Dermis blood vessel endothelial cell (primary cell): ENCODE data around the gene BAZ2A. TPM values are rescaled to one million over a fixed set of nuclear protein-coding genes. Genes with fewer than 3 reads are reported as not detected.

Source experiments
- DNase-seq: peaks from one replicate; pipeline ENCODE4 v3.0.0; 2010
- total RNA-seq: library from RNA; depleted of rRNA; stranded (reverse); fragments of >200 nt; gene quantifications from 2 replicates; pipeline ENCODE4 v1.2.3, GENCODE V29; 2014

Gene BAZ2A
- total RNA-seq, 1 donor from 2014 or later: 23.5 TPM

GRCh38 chr12:56634837-56635791 is 5.0 kb upstream of the BAZ2A start:
- peak; percentile 74 for DNase-seq

GRCh38 chr12:56634242-56634836 is 4.2 kb upstream of the BAZ2A start:
- DNase-seq: peak; percentile 29

GRCh38 chr12:56633468-56634241 is 3.5 kb upstream of the BAZ2A start:
- DNase-seq: no peak

GRCh38 chr12:56632701-56633467 is 2.8 kb upstream of the BAZ2A start:
- DNase-seq: peak; percentile 13

- peak; percentile 57 for DNase-seq
Measured at GRCh38 chr12:56631790-56632700, 1.9 kb upstream of the BAZ2A start.

GRCh38 chr12:56629459-56630179 is 507 bp downstream of the BAZ2A start:
- DNase-seq: peak; percentile 24

GRCh38 chr12:56628671-56629458 is 1.3 kb downstream of the BAZ2A start:
- DNase-seq: peak; percentile 75

GRCh38 chr12:56626701-56627100 is 3.4 kb downstream of the BAZ2A start:
- DNase-seq: no peak

- no peak for DNase-seq
Measured at GRCh38 chr12:56622535-56622934, 7.6 kb downstream of the BAZ2A start.

- no peak for DNase-seq
Measured at GRCh38 chr12:56616925-56617324, 13.2 kb downstream of the BAZ2A start.

- DNase-seq: no peak
Measured at GRCh38 chr12:56616244-56616643, 13.9 kb downstream of the BAZ2A start.

GRCh38 chr12:56614627-56615026 is 15.5 kb downstream of the BAZ2A start:
- DNase-seq: no peak

- no peak for DNase-seq
Measured at GRCh38 chr12:56604355-56604754, 25.8 kb downstream of the BAZ2A start.

- DNase-seq: no peak
Measured at GRCh38 chr12:56602239-56602638, 27.9 kb downstream of the BAZ2A start.

- DNase-seq: peak; percentile 57
Measured at GRCh38 chr12:56601503-56601902, 28.6 kb downstream of the BAZ2A start.

- DNase-seq: no peak
Measured at GRCh38 chr12:56600753-56601152, 29.4 kb downstream of the BAZ2A start.

- DNase-seq: no peak
Measured at GRCh38 chr12:56599797-56600196, 30.3 kb downstream of the BAZ2A start.

- DNase-seq: no peak
Measured at GRCh38 chr12:56599041-56599440, 31.1 kb downstream of the BAZ2A start.

GRCh38 chr12:56596815-56597214 is 33.3 kb downstream of the BAZ2A start:
- no peak for DNase-seq
